ENCODE results near the gene TEX28. TPM values are rescaled to one million over a fixed set of nuclear protein-coding genes. Genes with fewer than 3 reads are reported as not detected.

TEX28 gene
- total RNA-seq, 4 donors from 2014 or later: not detected

DNA sequence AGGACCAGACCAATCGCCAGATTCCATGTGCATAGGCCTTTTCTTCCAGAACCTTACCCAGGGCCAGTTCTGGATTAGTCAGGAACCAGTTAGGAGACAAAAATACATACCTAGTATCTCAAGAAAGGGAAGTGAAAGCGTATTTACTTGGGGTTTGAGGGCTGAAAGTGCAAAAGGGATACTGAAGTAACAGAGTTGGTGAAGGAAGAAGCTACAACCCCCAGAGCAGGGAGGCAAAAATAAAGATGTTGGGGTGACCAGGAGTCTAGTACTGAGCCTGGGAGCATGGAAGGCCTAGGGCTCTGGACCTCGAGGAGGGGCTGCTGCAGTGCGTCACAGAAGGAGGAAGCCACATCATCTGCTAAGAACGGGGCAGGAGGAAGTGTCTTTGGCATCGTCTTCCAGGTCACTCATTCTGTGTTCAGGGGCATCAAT lies 38.9 kb upstream of the TEX28 start:
- whole genome bisulfite sequencing, 2 donors (ENCODE audit: low coverage in 1 of 2): 80 to 82% methylated on average over 3 to 6 of the region's 6 CpGs
- Histone ChIP-seq H3K4me3 (no peak overlapping the region), H3K27ac (no peak overlapping the region), H3K27me3 (no peaks in the 10 kb centered on the region), H3K4me1 (no peaks in the 10 kb centered on the region), H3K36me3 (no peaks in the 10 kb centered on the region), H3K9me3 (no peaks in the 10 kb centered on the region)
- intact Hi-C loops (cut with DNase I; ENCODE audit: low total_unique reads): no loop called here
- in situ Hi-C loops (cut with MboI; ENCODE audit: low pct_ligation_motif_present in 1 of 4, low pct_unique_long_range_greater_than_20kb in 1 of 4, low sequenced_read_pairs in 3 of 4): no loop called here
- TF ChIP-seq EP300 (IDR thresholded peaks at IDR 0.05; ENCODE audit: low read depth) (no peak), POLR2AphosphoS5 (IDR thresholded peaks at IDR 0.05) (no peak), POLR2A (IDR thresholded peaks at IDR 0.05) (no peak)
- TF ChIP-seq, protein P1, sequence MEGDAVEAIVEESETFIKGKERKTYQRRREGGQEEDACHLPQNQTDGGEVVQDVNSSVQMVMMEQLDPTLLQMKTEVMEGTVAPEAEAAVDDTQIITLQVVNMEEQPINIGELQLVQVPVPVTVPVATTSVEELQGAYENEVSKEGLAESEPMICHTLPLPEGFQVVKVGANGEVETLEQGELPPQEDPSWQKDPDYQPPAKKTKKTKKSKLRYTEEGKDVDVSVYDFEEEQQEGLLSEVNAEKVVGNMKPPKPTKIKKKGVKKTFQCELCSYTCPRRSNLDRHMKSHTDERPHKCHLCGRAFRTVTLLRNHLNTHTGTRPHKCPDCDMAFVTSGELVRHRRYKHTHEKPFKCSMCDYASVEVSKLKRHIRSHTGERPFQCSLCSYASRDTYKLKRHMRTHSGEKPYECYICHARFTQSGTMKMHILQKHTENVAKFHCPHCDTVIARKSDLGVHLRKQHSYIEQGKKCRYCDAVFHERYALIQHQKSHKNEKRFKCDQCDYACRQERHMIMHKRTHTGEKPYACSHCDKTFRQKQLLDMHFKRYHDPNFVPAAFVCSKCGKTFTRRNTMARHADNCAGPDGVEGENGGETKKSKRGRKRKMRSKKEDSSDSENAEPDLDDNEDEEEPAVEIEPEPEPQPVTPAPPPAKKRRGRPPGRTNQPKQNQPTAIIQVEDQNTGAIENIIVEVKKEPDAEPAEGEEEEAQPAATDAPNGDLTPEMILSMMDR (IDR thresholded peaks at IDR 0.05): no peak
- no peak for DNase-seq

DNA sequence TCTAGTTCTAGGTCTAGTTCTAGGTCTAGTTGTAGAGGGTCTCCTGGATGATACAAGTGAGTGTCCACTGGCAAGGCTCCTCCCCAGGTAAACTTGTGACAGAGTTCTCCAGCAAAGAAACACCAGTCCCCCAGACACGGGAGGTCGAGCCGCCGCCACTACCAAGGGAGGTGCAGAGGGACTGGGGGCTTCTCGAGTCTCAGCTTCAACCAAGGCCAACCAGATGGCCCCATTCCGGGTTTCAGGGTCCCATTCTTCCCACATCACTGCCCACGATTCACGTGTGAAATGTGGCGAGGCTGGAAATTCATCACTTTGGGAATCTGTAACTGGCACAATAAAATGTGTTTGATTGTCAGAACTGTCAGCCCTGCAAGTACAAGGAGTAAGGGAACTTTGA lies 38.2 kb upstream of the TEX28 start:
- no peak for DNase-seq

DNA sequence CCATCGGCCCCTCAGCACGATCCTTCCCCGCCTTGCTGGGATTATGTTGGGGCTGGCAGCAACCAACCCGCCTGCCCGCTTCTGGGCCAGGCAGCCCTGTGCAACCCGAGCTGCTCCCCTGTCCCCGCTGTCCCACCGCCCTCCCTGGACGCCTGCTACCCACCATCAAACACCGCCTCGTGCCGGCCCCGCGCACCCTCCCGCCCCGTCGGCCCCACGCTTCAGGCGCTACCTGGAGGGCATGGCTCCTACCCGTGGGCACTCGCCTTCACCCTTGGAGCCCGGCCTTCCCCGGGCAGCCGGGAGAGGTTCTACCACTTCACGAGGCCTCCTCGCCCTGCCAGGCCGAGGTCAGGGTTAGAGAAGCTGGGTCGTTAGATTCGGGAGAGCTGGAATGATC lies 37.6 kb upstream of the TEX28 start:
- Histone ChIP-seq H3K36me3 (no peaks in the 10 kb centered on the region), H3K27me3 (no peaks in the 10 kb centered on the region), H3K9me3 (no peaks in the 10 kb centered on the region), H3K4me1 (no peaks in the 10 kb centered on the region), H3K27ac (no peak overlapping the region), H3K4me3 (no peak overlapping the region)
- intact Hi-C loops (cut with DNase I; ENCODE audit: low total_unique reads) (no loop called here), in situ Hi-C loops (cut with MboI; ENCODE audit: low pct_ligation_motif_present in 1 of 4, low pct_unique_long_range_greater_than_20kb in 1 of 4, low sequenced_read_pairs in 3 of 4) (no loop called here)
- WGBS, 2 donors (ENCODE audit: low coverage in 1 of 2): 94% methylated on average over 29 of the region's 29 CpGs; no CpG with 5 or more reads in 1 of the 2 donors
- TF ChIP-seq POLR2A (IDR thresholded peaks at IDR 0.05): no peak
- DNase-seq: no peak

More for the DNA sequence above, 38.2 kb upstream of the TEX28 start:
- Histone ChIP-seq H3K27ac (no peak overlapping the region), H3K36me3 (no peaks in the 10 kb centered on the region), H3K4me3 (no peak overlapping the region), H3K4me1 (no peaks in the 10 kb centered on the region), H3K27me3 (no peaks in the 10 kb centered on the region), H3K9me3 (no peaks in the 10 kb centered on the region)
- WGBS, 2 donors (ENCODE audit: low coverage in 1 of 2): 86% methylated on average over 9 of the region's 9 CpGs; no CpG with 5 or more reads in 1 of the 2 donors
- intact Hi-C loops (cut with DNase I; ENCODE audit: low total_unique reads) (no loop called here), in situ Hi-C loops (cut with MboI; ENCODE audit: low pct_ligation_motif_present in 1 of 4, low pct_unique_long_range_greater_than_20kb in 1 of 4, low sequenced_read_pairs in 3 of 4) (no loop called here)
- TF ChIP-seq, protein P1 (IDR thresholded peaks at IDR 0.05): no peak
- TF ChIP-seq POLR2AphosphoS5 (IDR thresholded peaks at IDR 0.05) (no peak), EP300 (IDR thresholded peaks at IDR 0.05; ENCODE audit: low read depth) (no peak), POLR2A (IDR thresholded peaks at IDR 0.05) (no peak)

DNA sequence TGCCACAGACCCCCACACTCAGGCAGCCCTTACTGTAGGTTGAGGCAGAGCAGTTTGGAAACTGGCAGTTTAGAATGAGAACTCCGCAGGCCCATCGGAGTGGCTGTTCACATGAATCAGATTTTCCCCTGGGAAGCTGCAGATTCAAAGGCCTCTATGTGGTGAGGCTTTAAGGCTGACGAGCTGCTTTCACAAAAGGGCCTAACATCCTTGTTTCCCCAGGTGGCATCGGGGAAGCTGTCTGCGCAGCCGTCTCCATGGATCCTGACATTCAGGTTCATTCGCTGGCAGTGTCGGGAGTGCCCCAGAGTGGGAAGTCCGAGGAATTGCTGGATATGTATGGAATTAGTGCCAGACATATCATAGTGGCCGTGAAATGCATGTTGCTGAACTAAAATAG lies 34.4 kb upstream of the TEX28 start:
- in situ Hi-C loops (cut with MboI; ENCODE audit: low pct_ligation_motif_present in 1 of 4, low pct_unique_long_range_greater_than_20kb in 1 of 4, low sequenced_read_pairs in 3 of 4) (no loop called here), intact Hi-C loops (cut with DNase I; ENCODE audit: low total_unique reads) (no loop called here)
- Histone ChIP-seq H3K4me1 (peaks cover 0 to 8% (median 0%) of the 10 kb centered on the region in 4 donors), H3K4me3 (no peak overlapping the region), H3K27ac (no peak overlapping the region), H3K27me3 (peaks cover 4% of the 10 kb centered on the region), H3K36me3 (no peaks in the 10 kb centered on the region), H3K9me3 (no peaks in the 10 kb centered on the region)
- no peak for DNase-seq
- TF ChIP-seq POLR2A (IDR thresholded peaks at IDR 0.05) (no peak), EP300 (IDR thresholded peaks at IDR 0.05; ENCODE audit: low read depth) (no peak), POLR2AphosphoS5 (IDR thresholded peaks at IDR 0.05) (no peak)
- TF ChIP-seq, protein P1 (IDR thresholded peaks at IDR 0.05): no peak
- 88% methylated on average over 10 of the region's 10 CpGs; no CpG with 5 or more reads in 1 of the 2 donors for WGBS, 2 donors (ENCODE audit: low coverage in 1 of 2)

DNA sequence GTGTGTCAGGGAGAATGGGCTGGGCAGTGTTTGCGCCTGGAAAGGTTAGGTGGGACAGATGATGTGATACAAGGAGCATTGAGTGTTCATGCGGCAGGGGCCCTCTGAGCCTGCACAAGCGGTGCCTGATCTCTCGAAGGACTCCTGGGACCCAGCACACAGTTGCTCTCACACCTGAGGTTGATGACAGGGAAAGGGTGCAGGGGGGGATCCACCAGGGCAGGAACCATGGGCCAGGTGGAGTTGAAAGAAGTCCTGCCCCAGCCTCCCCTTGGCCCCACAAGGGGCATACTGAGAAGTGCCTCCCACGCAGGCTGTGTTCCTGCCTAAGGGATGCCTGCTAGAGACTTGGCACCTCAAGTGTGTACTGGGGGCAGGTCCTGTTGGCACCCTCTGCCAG lies 33.7 kb upstream of the TEX28 start:
- TF ChIP-seq POLR2AphosphoS5 (IDR thresholded peaks at IDR 0.05): no peak
- TF ChIP-seq POLR2A (IDR thresholded peaks at IDR 0.05): no peak
- TF ChIP-seq, protein P1 (IDR thresholded peaks at IDR 0.05): no peak
- no peak for TF ChIP-seq EP300 (IDR thresholded peaks at IDR 0.05; ENCODE audit: low read depth)
- no peak overlapping the region for H3K27ac ChIP-seq
- peaks cover 0 to 8% (median 0%) of the 10 kb centered on the region in 4 donors for H3K4me1 ChIP-seq
- no peaks in the 10 kb centered on the region for H3K9me3 ChIP-seq
- no peak overlapping the region for H3K4me3 ChIP-seq
- no peaks in the 10 kb centered on the region for H3K36me3 ChIP-seq
- intact Hi-C loops (cut with DNase I; ENCODE audit: low total_unique reads): no loop called here
- WGBS, 2 donors (ENCODE audit: low coverage in 1 of 2): 90% methylated on average over 5 of the region's 5 CpGs; no CpG with 5 or more reads in 1 of the 2 donors
- DNase-seq: no peak
- peaks cover 4% of the 10 kb centered on the region for H3K27me3 ChIP-seq
- in situ Hi-C loops (cut with MboI; ENCODE audit: low pct_ligation_motif_present in 1 of 4, low pct_unique_long_range_greater_than_20kb in 1 of 4, low sequenced_read_pairs in 3 of 4): no loop called here
